T-helper 17 cell (primary cell): ENCODE results near the gene SLC8B1. TPM values are rescaled to one million over a fixed set of nuclear protein-coding genes. Genes with fewer than 3 reads are reported as not detected.

ENCODE experiments used
- total RNA-seq, 4 donors: library from RNA in 2 of 4; stranded (reverse) in 2 of 4; gene quantifications; one replicate each; pipeline ENCODE4 v1.2.3 and lab custom pipeline; 2022 to 2026

Gene SLC8B1
- total RNA-seq, 2 donors from 2014 or later: 58.6 to 66.0 TPM

Other genes starting within 250 kb of the SLC8B1 start
- under 1 TPM; 0.15 to 0.89 TPM for gene RASAL1, start 199.3 kb downstream of the SLC8B1 start, total RNA-seq
- not detected for gene CFAP73, start 185.4 kb downstream of the SLC8B1 start, total RNA-seq
- gene DDX54, start 149.6 kb downstream of the SLC8B1 start, total RNA-seq: 10 to 100 TPM; 75.9 to 92.5 TPM
- 1 to 10 TPM; 5.1 to 8.6 TPM for gene RITA1, start 149.4 kb downstream of the SLC8B1 start, total RNA-seq
- gene TPCN1, start 113.6 kb downstream of the SLC8B1 start, total RNA-seq: 10 to 100 TPM; 39.9 to 59.0 TPM
- gene PLBD2, start 23.5 kb upstream of the SLC8B1 start, total RNA-seq: 10 to 100 TPM; 14.0 to 19.0 TPM
- gene SDS, start 68.8 kb upstream of the SLC8B1 start, total RNA-seq: not detected
- gene SDSL, start 87.3 kb upstream of the SLC8B1 start, total RNA-seq: under 1 TPM in 1 of 2 donors, not detected in 1; 0.42 TPM
- not detected for gene LHX5, start 136.8 kb upstream of the SLC8B1 start, total RNA-seq